GM10266 (cell line): ENCODE results near the gene THSD8.

Source experiments
- DNase-seq: peaks from one replicate; pipeline ENCODE4 v3.0.0; 2012; ENCODE audit errors: extremely low spot score
- TF ChIP-seq, protein P1 (sequence below): IDR thresholded peaks from 2 replicates; pipeline ENCODE4 v1.5.1; 2012; ENCODE audit warnings: mild to moderate bottlenecking, low read depth; ENCODE audit not compliant: control insufficient read depth, insufficient read depth; ENCODE audit errors: missing control alignments

Gene THSD8

DNA sequence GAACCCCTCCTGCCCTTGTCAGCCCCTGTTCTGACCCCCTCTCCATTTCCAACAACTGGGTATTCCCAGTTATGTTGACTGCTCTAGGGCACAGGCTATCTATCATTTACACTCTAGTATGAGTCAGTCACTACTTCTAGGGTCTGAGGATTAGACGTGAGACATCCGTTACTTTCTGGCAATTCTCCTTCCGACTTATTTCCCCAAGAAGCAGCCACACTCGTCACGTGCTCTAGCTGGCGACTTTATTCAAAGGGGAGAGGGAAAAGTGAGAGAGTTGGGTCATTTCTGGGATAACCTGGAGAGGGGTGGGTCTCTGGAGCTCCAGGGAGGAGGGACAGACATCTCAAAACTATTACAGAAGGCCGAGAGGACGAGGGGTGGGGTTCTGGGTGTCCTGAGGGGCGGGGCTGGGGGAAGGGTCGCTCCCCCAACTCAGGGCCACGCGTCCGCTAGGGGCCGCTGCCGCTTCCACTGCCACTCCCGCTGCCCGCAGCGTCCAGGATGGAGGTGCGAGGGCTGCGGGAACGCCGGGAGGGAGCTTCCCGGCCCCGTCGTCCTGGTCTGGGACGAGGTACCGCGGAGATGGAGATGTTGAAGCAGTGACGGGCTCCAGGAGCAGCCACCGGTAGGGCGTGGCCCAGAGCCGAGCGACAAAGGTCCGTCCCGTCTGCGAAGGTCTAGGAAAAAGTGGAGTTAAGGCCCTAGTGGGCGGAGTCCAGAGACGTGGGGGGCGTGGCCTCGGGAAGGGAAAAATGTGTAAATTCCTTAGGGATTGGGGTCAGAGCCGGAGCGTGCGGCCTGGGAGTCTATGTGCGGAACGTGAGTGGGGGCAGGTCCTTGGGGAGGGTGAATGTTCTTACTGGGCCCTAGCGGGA, 23.6 kb downstream of the THSD8 start:
- TF ChIP-seq, protein P1, sequence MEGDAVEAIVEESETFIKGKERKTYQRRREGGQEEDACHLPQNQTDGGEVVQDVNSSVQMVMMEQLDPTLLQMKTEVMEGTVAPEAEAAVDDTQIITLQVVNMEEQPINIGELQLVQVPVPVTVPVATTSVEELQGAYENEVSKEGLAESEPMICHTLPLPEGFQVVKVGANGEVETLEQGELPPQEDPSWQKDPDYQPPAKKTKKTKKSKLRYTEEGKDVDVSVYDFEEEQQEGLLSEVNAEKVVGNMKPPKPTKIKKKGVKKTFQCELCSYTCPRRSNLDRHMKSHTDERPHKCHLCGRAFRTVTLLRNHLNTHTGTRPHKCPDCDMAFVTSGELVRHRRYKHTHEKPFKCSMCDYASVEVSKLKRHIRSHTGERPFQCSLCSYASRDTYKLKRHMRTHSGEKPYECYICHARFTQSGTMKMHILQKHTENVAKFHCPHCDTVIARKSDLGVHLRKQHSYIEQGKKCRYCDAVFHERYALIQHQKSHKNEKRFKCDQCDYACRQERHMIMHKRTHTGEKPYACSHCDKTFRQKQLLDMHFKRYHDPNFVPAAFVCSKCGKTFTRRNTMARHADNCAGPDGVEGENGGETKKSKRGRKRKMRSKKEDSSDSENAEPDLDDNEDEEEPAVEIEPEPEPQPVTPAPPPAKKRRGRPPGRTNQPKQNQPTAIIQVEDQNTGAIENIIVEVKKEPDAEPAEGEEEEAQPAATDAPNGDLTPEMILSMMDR: peak; percentile 41
- no peak for DNase-seq

DNA sequence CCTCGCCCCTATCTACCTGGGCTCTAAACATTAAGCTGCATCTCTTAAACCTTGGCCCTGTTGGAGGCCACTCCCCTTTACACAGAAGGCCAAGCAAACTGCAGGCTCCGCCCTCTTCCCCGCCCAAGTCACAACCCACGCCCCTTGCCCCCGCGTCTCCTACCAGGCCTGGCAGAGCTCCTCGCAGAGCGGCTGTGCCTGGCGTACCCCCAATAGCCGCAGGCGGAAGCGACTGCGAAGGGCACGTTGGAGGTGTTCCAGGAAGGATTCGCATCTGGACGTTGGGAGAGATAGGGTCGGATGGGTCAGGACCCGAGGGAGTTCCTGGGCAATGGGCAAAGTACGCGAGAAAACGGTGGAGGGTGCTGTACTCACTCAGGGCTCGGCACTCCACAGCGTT, 26.6 kb downstream of the THSD8 start:
- TF ChIP-seq, protein P1: no peak
- no peak for DNase-seq

DNA sequence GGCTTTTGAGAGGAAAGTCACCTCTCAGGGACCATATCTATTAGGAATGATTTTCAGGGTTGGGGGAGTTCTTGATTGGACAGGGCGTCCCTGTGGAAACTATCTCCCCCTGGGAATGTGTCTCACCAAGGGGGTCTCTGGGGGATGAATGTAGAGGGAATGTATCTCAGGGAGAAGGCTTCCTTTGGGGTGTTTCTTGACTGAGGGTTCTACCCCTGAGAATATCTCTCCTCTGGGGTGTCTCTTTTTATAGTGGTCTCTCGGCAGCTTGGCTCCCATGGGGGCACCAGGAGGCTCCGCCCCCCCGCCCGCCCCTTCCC, 31.5 kb downstream of the THSD8 start:
- TF ChIP-seq, protein P1: no peak
- no peak for DNase-seq

DNA sequence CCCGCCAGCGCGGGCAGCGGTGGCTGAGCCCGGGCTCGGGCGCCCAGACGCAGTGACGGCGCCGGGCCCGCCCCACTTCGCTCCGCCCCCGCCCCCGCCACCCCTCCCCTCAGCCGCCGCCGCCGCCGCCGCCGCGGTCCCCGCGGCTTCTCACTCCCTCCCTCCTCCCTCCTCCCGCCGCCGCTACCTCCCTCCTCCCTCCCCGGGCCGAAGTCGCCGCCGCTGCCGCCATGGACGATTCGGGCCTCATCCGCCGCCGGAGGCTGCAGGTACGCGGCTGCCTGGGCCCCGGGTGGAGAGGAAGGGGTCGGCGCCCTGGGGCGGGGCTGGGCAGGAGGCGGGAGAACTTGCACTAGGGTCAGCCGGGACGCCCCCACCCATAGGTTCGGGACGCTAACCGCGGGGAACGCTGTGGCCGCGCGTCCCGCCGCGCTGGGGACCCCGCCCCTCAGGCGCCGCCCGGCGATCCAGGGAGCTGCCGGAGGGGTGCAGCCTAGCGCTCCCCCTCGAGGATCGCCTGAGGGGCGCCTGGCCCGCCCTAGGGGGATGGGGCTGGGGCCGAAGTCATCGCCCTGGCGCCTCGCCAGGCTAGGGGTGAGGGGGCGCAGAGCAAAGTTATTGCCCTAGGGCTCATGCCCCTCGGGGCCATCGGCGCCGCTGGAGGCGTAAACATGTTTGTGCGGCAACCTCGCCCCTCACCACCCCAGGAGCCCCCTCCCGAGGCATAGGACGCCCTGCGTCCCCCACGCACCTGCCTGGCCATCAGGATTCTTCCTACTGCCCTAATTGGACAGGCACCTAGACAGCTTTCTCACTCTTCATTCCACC, 32.1 kb downstream of the THSD8 start:
- TF ChIP-seq, protein P1: no peak
- DNase-seq: peak; percentile 78

DNA sequence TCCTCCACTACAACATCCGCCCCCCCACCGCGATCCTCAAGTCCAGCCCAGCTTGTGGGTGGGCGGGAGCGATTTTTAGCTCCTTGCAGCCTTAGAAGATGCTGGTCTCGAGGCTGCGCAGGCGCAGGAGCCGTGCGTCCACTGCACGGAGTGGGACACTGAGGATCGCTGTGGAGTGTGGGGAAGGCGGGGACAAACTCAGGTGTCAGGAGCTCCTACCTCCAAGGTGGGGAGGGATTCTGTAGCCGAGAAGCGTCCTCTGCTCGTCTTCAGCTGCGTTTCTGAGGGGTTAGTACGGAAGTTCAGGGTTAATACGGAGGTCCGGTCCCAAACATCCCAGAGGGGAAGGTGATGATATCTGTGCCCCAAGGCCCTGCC, 32.7 kb downstream of the THSD8 start, which contains the start of gene RTBDN:
TSS of gene RTBDN (minus strand) at position 14 of the 378 bp plus-strand sequence. CDS start 4,600 bp downstream, outside the sequence.
- no peak for DNase-seq
- TF ChIP-seq, protein P1: no peak

DNA sequence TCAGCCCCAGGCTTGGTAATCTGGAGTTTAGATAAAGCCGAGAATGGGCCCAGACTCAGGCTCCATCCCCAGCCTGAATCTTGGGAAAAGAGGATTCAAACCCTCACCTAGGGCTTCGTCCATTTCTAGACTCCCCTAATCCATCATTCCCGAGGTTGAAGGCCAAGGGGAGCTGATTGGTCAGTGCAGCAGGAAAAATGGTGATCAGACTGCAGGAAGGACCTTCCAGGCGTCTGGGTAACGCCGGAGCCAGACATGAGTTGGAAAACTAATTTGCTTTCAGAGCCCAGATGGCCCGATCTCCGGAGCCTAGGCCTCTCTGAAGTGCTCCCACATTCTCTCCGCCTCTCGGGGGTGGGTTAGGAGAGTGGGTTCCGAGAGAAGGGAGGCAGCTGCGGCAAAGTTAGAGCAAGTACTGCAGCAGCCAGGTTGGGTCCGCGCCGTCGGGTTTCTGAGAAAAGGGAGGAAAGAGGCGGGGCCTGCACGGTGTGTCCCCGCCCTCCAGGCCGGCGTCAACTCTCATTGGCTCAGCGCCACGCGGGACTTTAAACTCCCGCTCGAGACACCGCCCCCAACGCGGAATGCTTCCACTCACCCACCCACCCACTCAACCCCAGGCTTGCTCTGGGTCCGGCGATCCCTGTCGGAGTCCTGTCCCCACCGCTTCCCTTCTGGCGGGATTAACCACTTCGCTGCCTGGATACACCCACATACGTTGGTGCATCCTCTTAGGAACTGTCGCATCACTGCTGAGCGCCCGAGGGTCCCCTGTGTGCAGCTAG, 33.3 kb downstream of the THSD8 start:
- DNase-seq: no peak
- TF ChIP-seq, protein P1: no peak

DNA sequence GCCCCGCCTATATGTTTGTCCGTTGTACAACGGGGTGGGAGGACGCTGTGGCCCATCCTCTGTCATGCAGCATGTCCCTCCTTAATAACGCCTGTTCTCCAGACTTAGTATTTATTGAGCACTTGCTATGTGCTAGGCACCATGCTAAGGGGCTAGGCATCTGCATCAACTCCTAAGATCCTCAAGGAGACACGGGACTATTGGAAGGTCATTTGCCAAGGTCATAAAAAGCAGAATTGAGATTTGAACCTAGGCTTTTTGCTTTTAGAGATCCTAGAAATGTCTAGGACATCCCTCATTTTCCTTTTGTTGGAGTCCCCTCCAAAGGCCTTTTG, 34.6 kb downstream of the THSD8 start:
- TF ChIP-seq, protein P1: no peak

More for the DNA sequence above, 34.6 kb downstream of the THSD8 start:
- no peak for DNase-seq
